Measurements from ENCODE around the gene KHDRBS2. TPM values are rescaled to one million over a fixed set of nuclear protein-coding genes. Genes with fewer than 3 reads are reported as not detected.

The KHDRBS2 gene
- total RNA-seq, 1 donor from 2014 or later = 6.9 TPM

DNA sequence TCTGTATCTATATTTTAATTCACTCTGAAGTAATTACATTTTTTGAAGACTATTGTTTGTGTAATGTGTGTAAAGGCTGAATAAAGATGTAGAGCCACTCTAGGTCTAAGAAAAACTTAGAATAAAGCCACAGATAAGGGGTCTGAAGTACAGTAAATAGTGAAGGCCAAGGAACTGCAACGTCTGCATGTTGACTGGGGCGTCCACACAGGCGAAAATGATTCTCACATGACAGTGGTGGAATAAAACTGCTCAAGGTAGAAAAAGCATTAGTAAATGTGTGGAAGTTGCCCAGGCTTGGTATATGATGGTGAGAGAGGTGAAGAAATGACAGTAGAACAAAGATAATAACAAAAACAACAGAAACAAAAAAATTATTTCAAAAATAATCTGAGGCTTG, 196.2 kb downstream of the KHDRBS2 start:
- intact Hi-C loops (cut with micrococcal nuclease) = loop anchor here (5.0 kb wide), 1 partner anchor 198 kb away; the partner anchor contains the start of gene KHDRBS2
- no peaks in the 10 kb centered on the region for H3K36me3 Mint-ChIP-seq (ENCODE audit: low read depth)

GRCh38 chr6:62086047-62086446, 200.0 kb downstream of the KHDRBS2 start:
- POLR2A ChIA-PET = no interaction called here
- peaks cover 1% of the 10 kb centered on the region for H3K36me3 Mint-ChIP-seq (ENCODE audit: low read depth)
- intact Hi-C loops (cut with micrococcal nuclease) = no loop called here

More for the DNA sequence above, 196.2 kb downstream of the KHDRBS2 start:
- H3K27ac Mint-ChIP-seq = peak overlapping the region; percentile 28
- ChIA-PET CTCF (no interaction called here), POLR2A (no interaction called here)
- no peaks in the 10 kb centered on the region for H3K27me3 Mint-ChIP-seq
- no peak overlapping the region for H3K4me3 Mint-ChIP-seq
- H3K9me3 Mint-ChIP-seq = no peaks in the 10 kb centered on the region
- no peak for ATAC-seq (ENCODE audit: low read depth)
- TF ChIP-seq, protein P1, sequence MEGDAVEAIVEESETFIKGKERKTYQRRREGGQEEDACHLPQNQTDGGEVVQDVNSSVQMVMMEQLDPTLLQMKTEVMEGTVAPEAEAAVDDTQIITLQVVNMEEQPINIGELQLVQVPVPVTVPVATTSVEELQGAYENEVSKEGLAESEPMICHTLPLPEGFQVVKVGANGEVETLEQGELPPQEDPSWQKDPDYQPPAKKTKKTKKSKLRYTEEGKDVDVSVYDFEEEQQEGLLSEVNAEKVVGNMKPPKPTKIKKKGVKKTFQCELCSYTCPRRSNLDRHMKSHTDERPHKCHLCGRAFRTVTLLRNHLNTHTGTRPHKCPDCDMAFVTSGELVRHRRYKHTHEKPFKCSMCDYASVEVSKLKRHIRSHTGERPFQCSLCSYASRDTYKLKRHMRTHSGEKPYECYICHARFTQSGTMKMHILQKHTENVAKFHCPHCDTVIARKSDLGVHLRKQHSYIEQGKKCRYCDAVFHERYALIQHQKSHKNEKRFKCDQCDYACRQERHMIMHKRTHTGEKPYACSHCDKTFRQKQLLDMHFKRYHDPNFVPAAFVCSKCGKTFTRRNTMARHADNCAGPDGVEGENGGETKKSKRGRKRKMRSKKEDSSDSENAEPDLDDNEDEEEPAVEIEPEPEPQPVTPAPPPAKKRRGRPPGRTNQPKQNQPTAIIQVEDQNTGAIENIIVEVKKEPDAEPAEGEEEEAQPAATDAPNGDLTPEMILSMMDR (IDR thresholded peaks at IDR 0.05) = no peak
- peaks cover 54% of the 10 kb centered on the region for H3K4me1 Mint-ChIP-seq
- no peak for DNase-seq

GRCh38 chr6:62075869-62076268, 210.2 kb downstream of the KHDRBS2 start:
- ChIA-PET CTCF (no interaction called here), POLR2A (no interaction called here)
- Mint-ChIP-seq H3K36me3 (ENCODE audit: low read depth) (peaks cover 9% of the 10 kb centered on the region), H3K4me1 (peaks cover 18% of the 10 kb centered on the region), H3K27me3 (no peaks in the 10 kb centered on the region), H3K4me3 (no peak overlapping the region), H3K27ac (no peak overlapping the region), H3K9me3 (peaks cover 12% of the 10 kb centered on the region)
- intact Hi-C loops (cut with micrococcal nuclease) = no loop called here
- TF ChIP-seq, protein P1 (IDR thresholded peaks at IDR 0.05) = no peak
- ATAC-seq (ENCODE audit: low read depth) = no peak
- no peak for DNase-seq

More at GRCh38 chr6:62086047-62086446, 200.0 kb downstream of the KHDRBS2 start:
- Mint-ChIP-seq H3K4me1 (peaks cover 42% of the 10 kb centered on the region), H3K27ac (no peak overlapping the region), H3K9me3 (no peaks in the 10 kb centered on the region), H3K27me3 (no peaks in the 10 kb centered on the region), H3K4me3 (no peak overlapping the region)
- CTCF ChIA-PET = no interaction called here
- DNase-seq = no peak
- TF ChIP-seq, protein P1 (IDR thresholded peaks at IDR 0.05) = no peak
- no peak for ATAC-seq (ENCODE audit: low read depth)

DNA sequence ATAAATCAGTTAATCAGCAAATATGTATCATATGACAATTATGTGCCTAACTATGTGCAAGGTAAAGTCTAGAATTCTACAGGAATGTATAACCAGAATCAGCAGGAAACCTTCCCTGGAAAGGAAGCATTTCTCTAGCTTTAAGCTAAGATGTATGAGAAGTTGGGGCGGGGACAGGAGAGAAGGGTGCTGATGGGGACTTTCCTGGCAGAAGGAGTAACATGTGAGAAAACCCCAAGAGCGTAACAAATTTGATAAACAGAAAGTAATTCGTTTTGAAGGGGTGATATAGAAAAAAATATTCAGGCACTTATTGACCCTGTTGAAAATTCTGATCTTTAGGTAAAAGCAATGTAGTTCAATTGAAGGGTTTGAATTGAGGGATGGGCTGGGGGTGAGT, 226.1 kb downstream of the KHDRBS2 start:
- TF ChIP-seq, protein P1 (IDR thresholded peaks at IDR 0.05) = no peak
- peaks cover 20% of the 10 kb centered on the region for H3K4me1 Mint-ChIP-seq
- H3K27me3 Mint-ChIP-seq = no peaks in the 10 kb centered on the region
- peaks cover 11% of the 10 kb centered on the region for H3K36me3 Mint-ChIP-seq (ENCODE audit: low read depth)
- ATAC-seq (ENCODE audit: low read depth) (no peak), DNase-seq (no peak)
- H3K4me3 Mint-ChIP-seq = peak overlapping the region; percentile 8
- ChIA-PET POLR2A (no interaction called here), CTCF (no interaction called here)
- H3K27ac Mint-ChIP-seq = peak overlapping the region; percentile 30
- intact Hi-C loops (cut with micrococcal nuclease) = no loop called here
- peaks cover 2% of the 10 kb centered on the region for H3K9me3 Mint-ChIP-seq

GRCh38 chr6:62057300-62057699, 228.7 kb downstream of the KHDRBS2 start:
- H3K27me3 Mint-ChIP-seq = no peaks in the 10 kb centered on the region
- H3K9me3 Mint-ChIP-seq = peaks cover 2% of the 10 kb centered on the region
- ATAC-seq (ENCODE audit: low read depth) (no peak), DNase-seq (no peak)
- H3K36me3 Mint-ChIP-seq (ENCODE audit: low read depth) = peaks cover 11% of the 10 kb centered on the region
- POLR2A ChIA-PET = no interaction called here
- intact Hi-C loops (cut with micrococcal nuclease) = no loop called here
- TF ChIP-seq, protein P1 (IDR thresholded peaks at IDR 0.05) = no peak
- H3K4me1 Mint-ChIP-seq = peaks cover 20% of the 10 kb centered on the region
- CTCF ChIA-PET = no interaction called here
- no peak overlapping the region for H3K27ac Mint-ChIP-seq
- no peak overlapping the region for H3K4me3 Mint-ChIP-seq
